ENCODE data around the gene ATG16L2. TPM values are rescaled to one million over a fixed set of nuclear protein-coding genes. Genes with fewer than 3 reads are reported as not detected.

The ATG16L2 gene
- total and polyA plus RNA-seq, 10 of the 15 experiments (the other 5 are each of a cell fraction or from before 2014, with no cell fraction given) = 1.9 to 67.7 (median 30.4) TPM

DNA sequence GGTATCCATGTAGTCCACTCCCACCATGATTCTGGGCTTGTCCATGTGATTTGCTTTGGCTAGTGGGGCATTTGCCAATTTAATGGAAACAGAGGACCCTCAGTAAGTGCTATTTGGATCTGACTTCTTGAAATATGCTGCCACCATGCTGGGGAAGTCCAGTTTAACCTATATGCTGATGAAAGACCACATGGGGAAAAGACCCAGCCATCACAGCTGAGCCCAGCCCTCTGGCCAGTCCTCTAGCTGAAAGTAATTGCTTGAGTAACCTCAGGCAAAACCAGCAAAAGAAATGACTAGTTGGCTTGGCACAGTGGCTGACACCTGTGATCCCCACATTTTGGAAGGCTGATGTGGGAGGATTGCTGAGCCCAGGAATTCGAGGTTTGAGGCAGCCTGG lies 61.5 kb downstream of the ATG16L2 start:
- FAIRE-seq = no peak
- ChIA-PET POLR2A (no interaction called here), RAD21 (ENCODE audit: unreplicated experiment) (no interaction called here), SMC1A (ENCODE audit: uncharacterized antibody, unreplicated experiment) (interaction anchor here (1.0 to 1.6 kb wide), 3 partner anchors 10 to 22 kb away, joined by 3 to 5 read pairs (median 5); no protein-coding TSS in a partner anchor), CTCF (interaction anchor here (1.0 to 1.5 kb wide), 4 partner anchors 11 to 66 kb away, joined by 3 read pairs; no protein-coding TSS in a partner anchor)
- peak; percentile 64 for ATAC-seq
- WGBS (ENCODE audit: insufficient coverage, insufficient replicate concordance, low lambda C conversion rate, missing lambda C conversion rate) = 37% methylated on average over 1 of the region's 1 CpG
- intact Hi-C loops (cut with micrococcal nuclease; ENCODE audit: unreplicated experiment) (no loop called here), in situ Hi-C loops (cut with MboI) (no loop called here)
- Histone ChIP-seq H3K9me3 (replicated peaks; ENCODE audit: control insufficient read depth, insufficient read depth, low read length) (no peaks in the 10 kb centered on the region; the same call in 2 of the 3 replicates), H3K9ac (ENCODE audit: control insufficient read depth, insufficient read depth, low read length) (no peak overlapping the region), H2AFZ (ENCODE audit: control insufficient read depth, low read depth, low read length) (no peak overlapping the region), H3K27me3 (replicated peaks in 1 of 2; ENCODE audit: control insufficient read depth in 2 of 2, insufficient read depth in 2 of 2, low read length in 1 of 2) (no peaks in the 10 kb centered on the region), H4K20me1 (ENCODE audit: control insufficient read depth, insufficient read depth) (no peaks in the 10 kb centered on the region; the same call in 1 of the 2 replicates), H3K4me1 (ENCODE audit: control insufficient read depth, insufficient read depth, low read length) (no peaks in the 10 kb centered on the region), H3K4me3 (no peak overlapping the region), H3K27ac (ENCODE audit: control insufficient read depth, insufficient read depth) (no peak overlapping the region), H3K79me2 (ENCODE audit: control insufficient read depth, insufficient read depth, low read length) (no peaks in the 10 kb centered on the region; the same call in 1 of the 2 replicates), H3K4me2 (ENCODE audit: control insufficient read depth, insufficient read depth) (no peak overlapping the region), H3K36me3 (ENCODE audit: control insufficient read depth in 2 of 2, insufficient read depth in 2 of 2, low read length in 1 of 2) (peaks cover 1 to 32% of the 10 kb centered on the region in 2 experiments)
- no peak for TF ChIP-seq LARP7 (IDR thresholded peaks at IDR 0.05)
- TF ChIP-seq IKZF2 (IDR thresholded peaks at IDR 0.05) = no peak
- no peak for TF ChIP-seq RAD51 (IDR thresholded peaks at IDR 0.05)
- TF ChIP-seq, protein P1, sequence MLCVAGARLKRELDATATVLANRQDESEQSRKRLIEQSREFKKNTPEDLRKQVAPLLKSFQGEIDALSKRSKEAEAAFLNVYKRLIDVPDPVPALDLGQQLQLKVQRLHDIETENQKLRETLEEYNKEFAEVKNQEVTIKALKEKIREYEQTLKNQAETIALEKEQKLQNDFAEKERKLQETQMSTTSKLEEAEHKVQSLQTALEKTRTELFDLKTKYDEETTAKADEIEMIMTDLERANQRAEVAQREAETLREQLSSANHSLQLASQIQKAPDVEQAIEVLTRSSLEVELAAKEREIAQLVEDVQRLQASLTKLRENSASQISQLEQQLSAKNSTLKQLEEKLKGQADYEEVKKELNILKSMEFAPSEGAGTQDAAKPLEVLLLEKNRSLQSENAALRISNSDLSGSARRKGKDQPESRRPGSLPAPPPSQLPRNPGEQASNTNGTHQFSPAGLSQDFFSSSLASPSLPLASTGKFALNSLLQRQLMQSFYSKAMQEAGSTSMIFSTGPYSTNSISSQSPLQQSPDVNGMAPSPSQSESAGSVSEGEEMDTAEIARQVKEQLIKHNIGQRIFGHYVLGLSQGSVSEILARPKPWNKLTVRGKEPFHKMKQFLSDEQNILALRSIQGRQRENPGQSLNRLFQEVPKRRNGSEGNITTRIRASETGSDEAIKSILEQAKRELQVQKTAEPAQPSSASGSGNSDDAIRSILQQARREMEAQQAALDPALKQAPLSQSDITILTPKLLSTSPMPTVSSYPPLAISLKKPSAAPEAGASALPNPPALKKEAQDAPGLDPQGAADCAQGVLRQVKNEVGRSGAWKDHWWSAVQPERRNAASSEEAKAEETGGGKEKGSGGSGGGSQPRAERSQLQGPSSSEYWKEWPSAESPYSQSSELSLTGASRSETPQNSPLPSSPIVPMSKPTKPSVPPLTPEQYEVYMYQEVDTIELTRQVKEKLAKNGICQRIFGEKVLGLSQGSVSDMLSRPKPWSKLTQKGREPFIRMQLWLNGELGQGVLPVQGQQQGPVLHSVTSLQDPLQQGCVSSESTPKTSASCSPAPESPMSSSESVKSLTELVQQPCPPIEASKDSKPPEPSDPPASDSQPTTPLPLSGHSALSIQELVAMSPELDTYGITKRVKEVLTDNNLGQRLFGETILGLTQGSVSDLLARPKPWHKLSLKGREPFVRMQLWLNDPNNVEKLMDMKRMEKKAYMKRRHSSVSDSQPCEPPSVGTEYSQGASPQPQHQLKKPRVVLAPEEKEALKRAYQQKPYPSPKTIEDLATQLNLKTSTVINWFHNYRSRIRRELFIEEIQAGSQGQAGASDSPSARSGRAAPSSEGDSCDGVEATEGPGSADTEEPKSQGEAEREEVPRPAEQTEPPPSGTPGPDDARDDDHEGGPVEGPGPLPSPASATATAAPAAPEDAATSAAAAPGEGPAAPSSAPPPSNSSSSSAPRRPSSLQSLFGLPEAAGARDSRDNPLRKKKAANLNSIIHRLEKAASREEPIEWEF (IDR thresholded peaks at IDR 0.05; ENCODE audit: insufficient replicate concordance, low read depth, low read length) = no peak
- no peak for TF ChIP-seq NFYB (IDR thresholded peaks at IDR 0.05; ENCODE audit: insufficient read depth, low read depth, low read length)
- no peak for TF ChIP-seq ATF3 (IDR thresholded peaks at IDR 0.05; ENCODE audit: borderline replicate concordance, extremely low read depth, low read depth, low read length)
- no peak for TF ChIP-seq CBX3 (IDR thresholded peaks at IDR 0.05; ENCODE audit: borderline replicate concordance, low read depth)
- TF ChIP-seq POU2F2 (IDR thresholded peaks at IDR 0.05; ENCODE audit: borderline replicate concordance, low read depth, low read length) = peak; percentile 60; the same call in 1 of the 3 replicates
- TF ChIP-seq SMAD5 (IDR thresholded peaks at IDR 0.05; ENCODE audit: low read depth) = no peak
- TF ChIP-seq, protein P2, sequence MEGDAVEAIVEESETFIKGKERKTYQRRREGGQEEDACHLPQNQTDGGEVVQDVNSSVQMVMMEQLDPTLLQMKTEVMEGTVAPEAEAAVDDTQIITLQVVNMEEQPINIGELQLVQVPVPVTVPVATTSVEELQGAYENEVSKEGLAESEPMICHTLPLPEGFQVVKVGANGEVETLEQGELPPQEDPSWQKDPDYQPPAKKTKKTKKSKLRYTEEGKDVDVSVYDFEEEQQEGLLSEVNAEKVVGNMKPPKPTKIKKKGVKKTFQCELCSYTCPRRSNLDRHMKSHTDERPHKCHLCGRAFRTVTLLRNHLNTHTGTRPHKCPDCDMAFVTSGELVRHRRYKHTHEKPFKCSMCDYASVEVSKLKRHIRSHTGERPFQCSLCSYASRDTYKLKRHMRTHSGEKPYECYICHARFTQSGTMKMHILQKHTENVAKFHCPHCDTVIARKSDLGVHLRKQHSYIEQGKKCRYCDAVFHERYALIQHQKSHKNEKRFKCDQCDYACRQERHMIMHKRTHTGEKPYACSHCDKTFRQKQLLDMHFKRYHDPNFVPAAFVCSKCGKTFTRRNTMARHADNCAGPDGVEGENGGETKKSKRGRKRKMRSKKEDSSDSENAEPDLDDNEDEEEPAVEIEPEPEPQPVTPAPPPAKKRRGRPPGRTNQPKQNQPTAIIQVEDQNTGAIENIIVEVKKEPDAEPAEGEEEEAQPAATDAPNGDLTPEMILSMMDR (IDR thresholded peaks at IDR 0.05 in 2 of 3, conservative IDR thresholded peaks at IDR 0.05 in 1 of 3; ENCODE audit: control insufficient read depth in 2 of 3, extremely low read depth in 1 of 3, insufficient read depth in 1 of 3, low read depth in 3 of 3, low read length in 3 of 3) = no peak
- peak; percentile 41; the same call in 1 of the 2 replicates for TF ChIP-seq RUNX3 (IDR thresholded peaks at IDR 0.05; ENCODE audit: low read length)
- TF ChIP-seq ATF2 (IDR thresholded peaks at IDR 0.05; ENCODE audit: low read length) = no peak
- no peak for TF ChIP-seq SPI1 (IDR thresholded peaks at IDR 0.05; ENCODE audit: borderline replicate concordance, insufficient read depth, low read depth, low read length)
- TF ChIP-seq CREB1 (IDR thresholded peaks at IDR 0.05; ENCODE audit: low read depth) = no peak
- BruUV-seq (replicated peaks) = no TSS peak
- no peak for DNase-seq (ENCODE audit: low read depth, low spot score)
